Skin of body (tissue), 2 donors: ENCODE measurements around the gene DNAH12. TPM values are rescaled to one million over a fixed set of nuclear protein-coding genes. Genes with fewer than 3 reads are reported as not detected.

Experiments used
- small RNA-seq: library from RNA; depleted of rRNA; stranded (forward); fragments of <200 nt; gene quantifications from one replicate; pipeline ENCODE3, GENCODE V24; 2014; ENCODE audit warnings: low replicate concordance
- total RNA-seq: library from RNA; depleted of rRNA; stranded (reverse); fragments of >200 nt; gene quantifications from one replicate; pipeline ENCODE4 v1.2.3, GENCODE V29; 2014

DNAH12 gene
- total RNA-seq, 1 donor from 2014 or later = 2.1 TPM

Small RNAs within 50 kb of the gene (small RNA-seq; reads per million reads assigned to genes)
- gene RF00019 (not detected), gene RNU6-108P (not detected), gene RNU6-1181P (not detected), gene RNU6-483P (not detected)

Other genes starting within 250 kb of the DNAH12 start
- 8.8 TPM for gene PDE12, start 11.9 kb upstream of the DNAH12 start, total RNA-seq
- gene ARF4, start 53.0 kb upstream of the DNAH12 start, total RNA-seq = 135 TPM
- 34.7 TPM for gene DENND6A, start 148.7 kb upstream of the DNAH12 start, total RNA-seq
- 83.2 TPM for gene SLMAP, start 212.0 kb upstream of the DNAH12 start, total RNA-seq